ENCODE data around the gene YY1AP1. TPM values are rescaled to one million over a fixed set of nuclear protein-coding genes. Genes with fewer than 3 reads are reported as not detected.

The YY1AP1 gene
- total RNA-seq, 1 donor, result 54.6 TPM

DNA sequence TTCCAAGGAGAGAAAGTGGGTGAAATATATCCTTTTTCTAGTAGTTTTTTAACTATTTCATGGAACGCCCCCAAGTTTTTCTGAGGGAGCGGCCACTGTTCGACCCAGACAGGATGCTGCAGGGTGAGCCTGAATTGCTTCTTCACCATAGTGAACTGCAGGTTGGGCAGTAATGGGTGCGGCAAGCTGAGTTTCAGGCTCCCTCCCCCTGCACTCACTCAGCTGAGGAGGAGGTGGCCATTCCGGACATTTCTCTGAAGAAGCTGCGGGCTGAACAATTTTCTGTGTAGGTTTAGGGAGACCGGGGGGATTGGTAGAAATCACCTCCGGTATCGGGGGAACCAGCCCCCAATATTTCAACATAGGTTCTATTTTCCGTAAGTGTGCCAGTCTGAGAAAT, 8.5 kb upstream of the YY1AP1 start:
- TF ChIP-seq, protein P1, sequence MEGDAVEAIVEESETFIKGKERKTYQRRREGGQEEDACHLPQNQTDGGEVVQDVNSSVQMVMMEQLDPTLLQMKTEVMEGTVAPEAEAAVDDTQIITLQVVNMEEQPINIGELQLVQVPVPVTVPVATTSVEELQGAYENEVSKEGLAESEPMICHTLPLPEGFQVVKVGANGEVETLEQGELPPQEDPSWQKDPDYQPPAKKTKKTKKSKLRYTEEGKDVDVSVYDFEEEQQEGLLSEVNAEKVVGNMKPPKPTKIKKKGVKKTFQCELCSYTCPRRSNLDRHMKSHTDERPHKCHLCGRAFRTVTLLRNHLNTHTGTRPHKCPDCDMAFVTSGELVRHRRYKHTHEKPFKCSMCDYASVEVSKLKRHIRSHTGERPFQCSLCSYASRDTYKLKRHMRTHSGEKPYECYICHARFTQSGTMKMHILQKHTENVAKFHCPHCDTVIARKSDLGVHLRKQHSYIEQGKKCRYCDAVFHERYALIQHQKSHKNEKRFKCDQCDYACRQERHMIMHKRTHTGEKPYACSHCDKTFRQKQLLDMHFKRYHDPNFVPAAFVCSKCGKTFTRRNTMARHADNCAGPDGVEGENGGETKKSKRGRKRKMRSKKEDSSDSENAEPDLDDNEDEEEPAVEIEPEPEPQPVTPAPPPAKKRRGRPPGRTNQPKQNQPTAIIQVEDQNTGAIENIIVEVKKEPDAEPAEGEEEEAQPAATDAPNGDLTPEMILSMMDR (IDR thresholded peaks at IDR 0.05; ENCODE audit: extremely low read depth, low read depth, low read length), result no peak
- Histone ChIP-seq H3K36me3 (ENCODE audit: insufficient read depth, low read length) (peaks cover 8% of the 10 kb centered on the region), H4K20me1 (ENCODE audit: insufficient read depth, low read length) (peaks cover 43% of the 10 kb centered on the region)

DNA sequence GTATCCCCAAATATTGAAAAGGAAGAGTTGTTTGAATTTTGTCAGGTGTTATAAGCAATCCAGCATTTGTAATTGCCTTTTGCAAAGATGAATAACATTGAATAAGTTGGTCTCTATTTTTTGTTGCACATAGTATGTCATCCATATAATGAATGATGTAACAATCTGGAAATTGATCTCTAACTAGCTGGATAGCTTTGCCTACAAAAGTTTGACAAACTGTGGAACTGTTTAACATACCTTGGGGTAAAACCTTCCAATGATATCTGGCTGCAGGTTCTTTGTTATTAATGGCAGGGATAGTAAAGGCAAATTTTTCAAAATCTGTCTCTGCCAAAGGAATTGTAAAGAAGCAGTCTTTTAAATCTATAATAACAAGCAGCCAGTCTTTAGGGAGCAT, 8.0 kb upstream of the YY1AP1 start:
- Histone ChIP-seq H3K4me2 (ENCODE audit: insufficient read depth, low read length) (no peak overlapping the region), H3K4me3 (ENCODE audit: insufficient read depth, low read length) (no peak overlapping the region), H4K20me1 (ENCODE audit: insufficient read depth, low read length) (peaks cover 47% of the 10 kb centered on the region), H3K27me3 (ENCODE audit: insufficient read depth, low read length) (no peaks in the 10 kb centered on the region), H3K27ac (ENCODE audit: low read depth, low read length) (no peak overlapping the region), H3K9me3 (ENCODE audit: low read depth, low read length) (no peaks in the 10 kb centered on the region), H3K36me3 (ENCODE audit: insufficient read depth, low read length) (peaks cover 13% of the 10 kb centered on the region), H3K79me2 (ENCODE audit: insufficient read depth, low read length) (peaks cover 86% of the 10 kb centered on the region), H3K4me1 (ENCODE audit: insufficient read depth, low read length) (peaks cover 8% of the 10 kb centered on the region), H2AFZ (ENCODE audit: low read length) (no peak overlapping the region)
- DNase-seq (ENCODE audit: insufficient read length, low spot score, missing footprints), result no peak
- TF ChIP-seq, protein P1 (IDR thresholded peaks at IDR 0.05; ENCODE audit: extremely low read depth, low read depth, low read length), result no peak

More for the DNA sequence above, 8.5 kb upstream of the YY1AP1 start:
- Histone ChIP-seq H3K27ac (ENCODE audit: low read depth, low read length) (no peak overlapping the region), H3K27me3 (ENCODE audit: insufficient read depth, low read length) (no peaks in the 10 kb centered on the region), H3K4me3 (ENCODE audit: insufficient read depth, low read length) (no peak overlapping the region), H2AFZ (ENCODE audit: low read length) (no peak overlapping the region), H3K9me3 (ENCODE audit: low read depth, low read length) (no peaks in the 10 kb centered on the region), H3K79me2 (ENCODE audit: insufficient read depth, low read length) (peaks cover 81% of the 10 kb centered on the region), H3K4me1 (ENCODE audit: insufficient read depth, low read length) (peaks cover 8% of the 10 kb centered on the region), H3K4me2 (ENCODE audit: insufficient read depth, low read length) (no peak overlapping the region)
- no peak for DNase-seq (ENCODE audit: insufficient read length, low spot score, missing footprints)

DNA sequence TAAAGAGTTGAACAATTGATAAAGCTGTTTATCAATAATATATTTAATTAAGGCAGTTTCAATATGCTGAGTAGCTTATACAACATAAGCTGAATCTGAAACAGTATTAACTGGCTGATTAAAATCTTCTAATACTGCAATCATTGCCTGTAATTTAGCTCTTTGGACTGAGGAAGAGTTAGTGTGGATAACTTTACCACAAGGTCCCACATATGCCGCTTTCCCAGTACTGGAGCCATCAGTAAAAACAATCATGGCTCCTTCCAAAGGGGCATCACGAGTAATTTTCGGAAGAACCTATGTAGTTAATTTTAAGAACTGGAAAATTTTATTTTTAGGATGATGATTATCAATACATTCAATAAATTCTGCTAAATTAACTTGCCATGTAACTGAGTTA, 7.0 kb upstream of the YY1AP1 start:
- TF ChIP-seq, protein P1 (IDR thresholded peaks at IDR 0.05; ENCODE audit: extremely low read depth, low read depth, low read length), result no peak
- Histone ChIP-seq H3K27ac (ENCODE audit: low read depth, low read length) (no peak overlapping the region), H4K20me1 (ENCODE audit: insufficient read depth, low read length) (peaks cover 47% of the 10 kb centered on the region), H3K4me3 (ENCODE audit: insufficient read depth, low read length) (no peak overlapping the region), H3K36me3 (ENCODE audit: insufficient read depth, low read length) (peaks cover 20% of the 10 kb centered on the region), H3K27me3 (ENCODE audit: insufficient read depth, low read length) (no peaks in the 10 kb centered on the region), H2AFZ (ENCODE audit: low read length) (no peak overlapping the region), H3K4me2 (ENCODE audit: insufficient read depth, low read length) (no peak overlapping the region), H3K9me3 (ENCODE audit: low read depth, low read length) (no peaks in the 10 kb centered on the region), H3K4me1 (ENCODE audit: insufficient read depth, low read length) (peaks cover 8% of the 10 kb centered on the region), H3K79me2 (ENCODE audit: insufficient read depth, low read length) (peaks cover 94% of the 10 kb centered on the region)
- DNase-seq (ENCODE audit: insufficient read length, low spot score, missing footprints), result no peak

DNA sequence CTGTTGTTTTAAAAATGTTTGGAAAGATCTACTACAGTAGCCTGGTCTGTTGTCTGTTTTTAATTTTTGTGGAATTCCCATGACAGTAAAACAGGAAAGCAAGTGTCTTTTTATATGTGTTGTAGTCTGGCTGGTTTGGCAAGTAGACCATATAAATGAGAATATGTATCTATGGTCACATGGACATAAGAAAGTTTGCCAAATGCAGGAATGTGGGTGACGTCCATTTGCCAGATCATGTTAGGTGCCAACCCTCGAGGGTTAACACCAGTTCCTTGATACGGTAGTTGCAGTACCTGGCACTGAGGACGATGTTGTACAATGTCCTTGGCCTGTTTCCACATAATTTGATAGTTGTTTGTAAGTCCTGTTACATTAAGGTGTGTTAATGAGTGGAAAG, 6.5 kb upstream of the YY1AP1 start:
- no peak overlapping the region for H2AFZ ChIP-seq (ENCODE audit: low read length)
- H3K4me3 ChIP-seq (ENCODE audit: insufficient read depth, low read length), result no peak overlapping the region
- H3K4me1 ChIP-seq (ENCODE audit: insufficient read depth, low read length), result peaks cover 12% of the 10 kb centered on the region
- peaks cover 22% of the 10 kb centered on the region for H3K36me3 ChIP-seq (ENCODE audit: insufficient read depth, low read length)
- no peaks in the 10 kb centered on the region for H3K9me3 ChIP-seq (ENCODE audit: low read depth, low read length)
- H3K27ac ChIP-seq (ENCODE audit: low read depth, low read length), result no peak overlapping the region
- no peak for DNase-seq (ENCODE audit: insufficient read length, low spot score, missing footprints)
- H3K79me2 ChIP-seq (ENCODE audit: insufficient read depth, low read length), result peaks cover 97% of the 10 kb centered on the region
- no peaks in the 10 kb centered on the region for H3K27me3 ChIP-seq (ENCODE audit: insufficient read depth, low read length)
- TF ChIP-seq, protein P1 (IDR thresholded peaks at IDR 0.05; ENCODE audit: extremely low read depth, low read depth, low read length), result no peak
- H3K4me2 ChIP-seq (ENCODE audit: insufficient read depth, low read length), result no peak overlapping the region
- peaks cover 48% of the 10 kb centered on the region for H4K20me1 ChIP-seq (ENCODE audit: insufficient read depth, low read length)

Data from osteoblast (primary cell).